ENCODE measurements around the gene FUT1. TPM values are rescaled to one million over a fixed set of nuclear protein-coding genes. Genes with fewer than 3 reads are reported as not detected.

The FUT1 gene
- total RNA-seq, 1 experiment from 2014 or later = not detected

GRCh38 chr19:48756686-48757085 is 4.2 kb upstream of the FUT1 start:
- no peak overlapping the region for H3K4me3 ChIP-seq
- H3K9me3 ChIP-seq (replicated peaks) = no peaks in the 10 kb centered on the region
- H3K27me3 ChIP-seq (replicated peaks) = peaks cover 26% of the 10 kb centered on the region
- no peak overlapping the region for H3K27ac ChIP-seq
- H3K4me1 ChIP-seq (replicated peaks) = peaks cover 7% of the 10 kb centered on the region; the same call in 1 of the 2 replicates
- H3K36me3 ChIP-seq = no peaks in the 10 kb centered on the region
- no peak for DNase-seq (ENCODE audit: low read depth in 1 of 2, low spot score in 2 of 2)

- Histone ChIP-seq H3K4me1 (replicated peaks) (peaks cover 7% of the 10 kb centered on the region; the same call in 1 of the 2 replicates), H3K36me3 (no peaks in the 10 kb centered on the region), H3K27ac (no peak overlapping the region)
Measured at GRCh38 chr19:48756212-48756611, 3.8 kb upstream of the FUT1 start.

GRCh38 chr19:48755787-48756186 is 3.3 kb upstream of the FUT1 start:
- no peak for DNase-seq (ENCODE audit: low read depth in 1 of 2, low spot score in 2 of 2)
- no peak overlapping the region for H3K27ac ChIP-seq
- no peaks in the 10 kb centered on the region for H3K9me3 ChIP-seq (replicated peaks)
- no peak overlapping the region for H3K4me3 ChIP-seq
- peaks cover 7% of the 10 kb centered on the region; the same call in 1 of the 2 replicates for H3K4me1 ChIP-seq (replicated peaks)
- peaks cover 30% of the 10 kb centered on the region for H3K27me3 ChIP-seq (replicated peaks)
- H3K36me3 ChIP-seq = no peaks in the 10 kb centered on the region

More at GRCh38 chr19:48756212-48756611, 3.8 kb upstream of the FUT1 start:
- Histone ChIP-seq H3K27me3 (replicated peaks) (peaks cover 31% of the 10 kb centered on the region), H3K4me3 (no peak overlapping the region), H3K9me3 (replicated peaks) (no peaks in the 10 kb centered on the region)
- DNase-seq (ENCODE audit: low read depth in 1 of 2, low spot score in 2 of 2) = no peak

GRCh38 chr19:48755084-48755641 is 2.7 kb upstream of the FUT1 start, which contains the start of gene FGF21:
TSS of gene FGF21 (plus strand) at chr19:48755524. CDS start at chr19:48756237, 713 bp downstream.
- no peak for DNase-seq (ENCODE audit: low read depth in 1 of 2, low spot score in 2 of 2)

DNA sequence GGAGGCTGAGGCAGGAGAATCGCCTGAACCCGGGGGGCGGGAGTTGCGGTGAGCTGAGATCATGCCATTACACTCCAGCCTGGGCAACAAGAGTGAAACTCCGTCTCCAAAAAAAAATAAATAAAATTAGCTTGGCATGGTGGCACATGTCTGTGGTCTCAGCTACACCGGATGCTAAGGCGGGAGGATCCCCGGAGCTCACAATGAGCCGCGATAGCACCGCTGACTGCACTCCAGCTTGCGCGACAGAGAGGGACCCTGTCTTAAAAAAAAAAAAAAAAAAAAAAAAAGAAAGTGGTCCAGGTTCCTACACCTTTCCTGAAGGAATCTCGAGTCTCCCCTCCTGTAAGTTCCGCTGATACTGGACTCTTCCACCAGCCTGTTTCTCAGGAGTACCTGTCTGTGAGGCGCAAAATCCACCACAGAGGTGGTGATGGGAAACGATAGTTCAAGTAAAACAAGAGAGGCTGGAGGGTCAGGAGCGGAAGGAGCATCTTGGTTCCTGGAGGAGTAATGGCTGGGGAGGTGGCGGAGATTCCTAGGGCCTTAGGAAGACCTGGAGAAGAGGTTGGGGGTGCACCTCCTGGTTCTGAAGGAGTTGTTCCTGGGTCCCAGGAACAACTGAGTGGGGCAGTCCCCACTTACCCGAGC is 471 bp downstream of the FUT1 start:
- peaks cover 7% of the 10 kb centered on the region; the same call in 1 of the 2 replicates for H3K4me1 ChIP-seq (replicated peaks)
- H3K4me3 ChIP-seq = no peak overlapping the region
- peaks cover 22% of the 10 kb centered on the region for H3K27me3 ChIP-seq (replicated peaks)
- no peaks in the 10 kb centered on the region for H3K9me3 ChIP-seq (replicated peaks)
- no peak overlapping the region for H3K27ac ChIP-seq
- no peaks in the 10 kb centered on the region for H3K36me3 ChIP-seq
- DNase-seq (ENCODE audit: low read depth in 1 of 2, low spot score in 2 of 2) = no peak

More at GRCh38 chr19:48755084-48755641, 2.7 kb upstream of the FUT1 start, which contains the start of gene FGF21:
- Histone ChIP-seq H3K4me3 (no peak within 1 kb of the TSS), H3K27me3 (replicated peaks) (peaks cover 24% of the 10 kb centered on the region), H3K36me3 (no peaks in the 10 kb centered on the region), H3K4me1 (replicated peaks) (peaks cover 7% of the 10 kb centered on the region; the same call in 1 of the 2 replicates), H3K9me3 (replicated peaks) (no peaks in the 10 kb centered on the region), H3K27ac (no peak within 1 kb of the TSS)

DNA sequence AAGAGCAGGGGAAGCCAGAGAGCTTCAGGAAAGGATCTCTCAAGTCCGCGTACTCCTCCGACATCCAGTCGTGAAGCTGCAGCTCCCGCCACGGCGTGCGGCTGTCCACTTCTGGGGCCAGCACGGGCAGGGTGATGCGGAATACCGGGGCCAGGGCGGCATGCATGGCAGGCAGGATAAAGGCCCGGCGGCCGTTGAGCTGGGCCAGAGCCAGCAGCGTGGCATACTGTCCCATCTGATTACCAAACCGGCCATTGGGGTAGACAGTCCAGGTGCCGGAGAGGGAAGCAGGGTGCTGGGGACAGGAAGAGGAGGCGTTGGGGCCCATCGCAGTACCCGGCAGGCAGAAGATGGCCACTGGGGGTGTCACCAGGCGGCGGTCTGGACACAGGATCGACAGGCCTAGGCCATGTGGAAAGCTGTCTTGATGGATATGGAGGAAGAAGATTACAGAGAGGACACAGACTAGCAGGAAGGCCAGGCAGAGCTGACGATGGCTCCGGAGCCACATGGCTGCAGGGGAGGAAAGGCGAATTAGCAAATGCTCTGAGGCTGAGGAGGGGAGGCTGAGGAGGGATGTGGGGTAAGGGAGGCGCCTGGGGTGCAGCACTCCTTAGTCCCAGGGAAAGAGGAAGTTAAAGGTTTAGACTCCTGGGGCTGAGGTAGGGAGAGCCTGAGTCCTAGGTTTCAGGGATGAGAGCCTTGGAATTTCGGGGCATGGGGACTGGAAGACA is 1.5 kb downstream of the FUT1 start:
- peaks cover 7% of the 10 kb centered on the region; the same call in 1 of the 2 replicates for H3K4me1 ChIP-seq (replicated peaks)
- H3K4me3 ChIP-seq = no peak overlapping the region
- DNase-seq (ENCODE audit: low read depth in 1 of 2, low spot score in 2 of 2) = no peak
- no peaks in the 10 kb centered on the region for H3K9me3 ChIP-seq (replicated peaks)
- peaks cover 22% of the 10 kb centered on the region for H3K27me3 ChIP-seq (replicated peaks)
- H3K36me3 ChIP-seq = no peaks in the 10 kb centered on the region
- H3K27ac ChIP-seq = no peak overlapping the region

GRCh38 chr19:48750351-48750750 is 2.1 kb downstream of the FUT1 start:
- Histone ChIP-seq H3K27ac (no peak overlapping the region), H3K4me3 (no peak overlapping the region), H3K27me3 (replicated peaks) (peaks cover 22% of the 10 kb centered on the region), H3K9me3 (replicated peaks) (no peaks in the 10 kb centered on the region), H3K4me1 (replicated peaks) (peaks cover 7% of the 10 kb centered on the region; the same call in 1 of the 2 replicates), H3K36me3 (no peaks in the 10 kb centered on the region)
- DNase-seq (ENCODE audit: low read depth in 1 of 2, low spot score in 2 of 2) = no peak

GRCh38 chr19:48749571-48750198 is 2.8 kb downstream of the FUT1 start:
- Histone ChIP-seq H3K36me3 (no peaks in the 10 kb centered on the region), H3K9me3 (replicated peaks) (no peaks in the 10 kb centered on the region), H3K27me3 (replicated peaks) (peaks cover 22% of the 10 kb centered on the region), H3K4me3 (no peak overlapping the region), H3K27ac (no peak overlapping the region), H3K4me1 (replicated peaks) (peaks cover 7% of the 10 kb centered on the region; the same call in 1 of the 2 replicates)
- no peak for DNase-seq (ENCODE audit: low read depth in 1 of 2, low spot score in 2 of 2)

GRCh38 chr19:48746738-48747575 is 5.5 kb downstream of the FUT1 start, which contains the start of gene IZUMO1:
TSS of gene IZUMO1 (minus strand) at chr19:48746909. CDS start at chr19:48745859, 1,050 bp downstream.
- H3K27ac ChIP-seq = peak within 1 kb of the TSS; percentile 59
- H3K9me3 ChIP-seq (replicated peaks) = no peaks in the 10 kb centered on the region
- DNase-seq (ENCODE audit: low read depth in 1 of 2, low spot score in 2 of 2) = peak; percentile 83 to 87
- no peaks in the 10 kb centered on the region for H3K4me1 ChIP-seq (replicated peaks)
- H3K4me3 ChIP-seq = peak within 1 kb of the TSS; percentile 39
- no peaks in the 10 kb centered on the region for H3K36me3 ChIP-seq
- H3K27me3 ChIP-seq (replicated peaks) = peaks cover 5% of the 10 kb centered on the region

DNA sequence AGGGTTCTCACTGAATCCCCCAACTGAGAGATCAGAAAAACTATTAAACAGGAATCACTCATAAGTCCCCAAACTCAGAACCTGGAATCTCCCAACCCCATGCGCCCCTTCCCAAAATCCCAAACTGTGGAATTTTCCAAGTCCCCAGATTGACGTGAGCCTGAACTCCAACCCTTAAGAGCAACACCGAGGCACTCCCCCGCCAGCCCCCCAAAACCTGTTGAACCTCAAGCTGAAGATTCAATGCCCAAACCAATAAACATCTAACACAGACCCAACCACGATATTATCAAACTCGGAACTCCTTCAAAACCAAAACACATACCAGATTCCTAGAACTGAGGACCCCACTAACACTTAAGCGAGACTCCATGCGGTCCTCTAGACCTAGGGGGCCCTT is 6.3 kb downstream of the FUT1 start:
- H3K4me1 ChIP-seq (replicated peaks) = no peaks in the 10 kb centered on the region
- H3K27ac ChIP-seq = no peak overlapping the region
- DNase-seq (ENCODE audit: low read depth in 1 of 2, low spot score in 2 of 2) = no peak
- no peaks in the 10 kb centered on the region for H3K36me3 ChIP-seq
- no peaks in the 10 kb centered on the region for H3K9me3 ChIP-seq (replicated peaks)
- H3K4me3 ChIP-seq = no peak overlapping the region
- no peaks in the 10 kb centered on the region; the same call in 1 of the 2 replicates for H3K27me3 ChIP-seq (replicated peaks)

DNA sequence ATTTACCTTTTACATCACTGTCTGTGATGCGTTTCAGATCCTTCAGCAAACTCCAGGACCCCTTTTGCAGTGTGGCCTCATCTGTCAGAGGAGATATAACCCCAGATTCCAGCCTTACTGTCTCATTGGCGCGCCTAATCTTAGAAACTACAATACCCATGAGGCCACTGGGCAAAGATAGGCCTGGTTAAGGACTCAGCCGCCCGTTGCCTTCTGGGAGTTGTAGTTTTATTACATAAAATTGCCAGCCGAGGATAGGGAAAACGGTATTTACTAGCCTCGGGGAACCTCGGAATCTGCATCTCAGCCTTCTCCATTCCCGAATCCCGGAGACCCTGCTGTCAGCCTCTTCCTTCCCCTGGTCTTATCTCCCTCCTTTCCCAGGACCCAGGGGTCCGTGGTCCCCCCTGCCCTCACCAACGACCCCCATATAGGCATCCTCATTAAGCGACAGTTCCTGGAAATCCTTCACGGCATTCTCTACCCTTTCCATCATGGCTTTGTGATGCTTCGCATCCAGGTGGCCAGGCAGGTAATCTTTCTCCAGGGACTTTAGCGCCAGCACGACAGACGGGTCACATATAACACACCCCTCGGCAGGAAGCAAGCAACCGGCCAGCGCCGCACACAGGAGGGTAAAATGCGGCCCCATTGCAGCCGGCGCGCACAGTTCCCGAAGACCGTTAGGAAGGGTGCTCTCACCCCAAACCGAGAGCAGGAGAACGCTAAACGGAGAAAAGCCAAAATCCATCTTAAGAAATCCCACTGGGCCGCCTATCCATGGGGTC is 7.0 kb downstream of the FUT1 start:
- no peaks in the 10 kb centered on the region; the same call in 1 of the 2 replicates for H3K27me3 ChIP-seq (replicated peaks)
- H3K36me3 ChIP-seq = no peaks in the 10 kb centered on the region
- H3K4me1 ChIP-seq (replicated peaks) = no peaks in the 10 kb centered on the region
- no peaks in the 10 kb centered on the region for H3K9me3 ChIP-seq (replicated peaks)
- H3K27ac ChIP-seq = no peak overlapping the region
- H3K4me3 ChIP-seq = no peak overlapping the region
- peak in 1 of 2 experiments; percentile 33 for DNase-seq (ENCODE audit: low read depth in 1 of 2, low spot score in 2 of 2)

GRCh38 chr19:48742096-48742495 is 10.3 kb downstream of the FUT1 start:
- 0 out of 2 replicates have a peak, but pooled peaks cover 2% of the 10 kb centered on the region for H3K9me3 ChIP-seq (replicated peaks)
- H3K4me3 ChIP-seq = no peak overlapping the region
- DNase-seq (ENCODE audit: low read depth in 1 of 2, low spot score in 2 of 2) = no peak
- H3K4me1 ChIP-seq (replicated peaks) = peaks cover 7% of the 10 kb centered on the region
- H3K27ac ChIP-seq = no peak overlapping the region
- H3K36me3 ChIP-seq = no peaks in the 10 kb centered on the region
- peaks cover 6% of the 10 kb centered on the region for H3K27me3 ChIP-seq (replicated peaks)

All from SJSA1 (cell line).